LNCaP clone FGC (cell line): Measurements from ENCODE around the gene HEG1.
"Not testable (repeated sequence)": the region's sequence is repeated elsewhere in the genome, so short reads cannot be mapped to it uniquely, and the experiment has no call there.

ENCODE experiments used
- DNase-seq: peaks from one replicate; pipeline ENCODE4 v3.0.0-alpha.2; 2011; ENCODE audit warnings: low read depth
- H3K4me3 ChIP-seq: 2 replicates; pipeline ENCODE4 v1.5.1; 2011; ENCODE audit warnings: mild to moderate bottlenecking, low read depth, low read length, control low read depth
- TF ChIP-seq, protein P1 (sequence below): IDR thresholded peaks from 2 replicates; pipeline ENCODE4 v1.5.1; 2012; ENCODE audit warnings: mild to moderate bottlenecking; ENCODE audit not compliant: control insufficient read depth, insufficient read depth; ENCODE audit errors: extremely low read depth

HEG1 gene

DNA sequence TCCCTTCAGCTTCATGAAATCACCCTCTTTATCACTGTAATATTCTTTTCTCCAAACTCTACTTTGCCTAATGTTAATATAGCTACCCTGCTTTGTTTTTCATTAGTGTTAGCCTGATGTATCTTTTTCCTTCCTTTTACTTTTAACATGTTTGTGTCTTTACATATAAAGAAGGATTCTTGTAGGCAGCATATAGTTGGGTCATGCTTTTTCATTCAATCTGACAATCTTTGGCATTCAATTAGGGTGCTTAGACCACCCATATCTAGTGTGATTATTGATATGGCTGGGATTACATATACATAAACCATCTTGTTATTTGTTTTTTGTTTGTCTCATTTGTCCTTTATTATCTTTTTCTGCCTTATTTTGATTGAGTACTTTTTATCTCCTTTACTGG, 34.9 kb upstream of the HEG1 start:
- DNase-seq: no peak
- no peak overlapping the region for H3K4me3 ChIP-seq
- TF ChIP-seq, protein P1, sequence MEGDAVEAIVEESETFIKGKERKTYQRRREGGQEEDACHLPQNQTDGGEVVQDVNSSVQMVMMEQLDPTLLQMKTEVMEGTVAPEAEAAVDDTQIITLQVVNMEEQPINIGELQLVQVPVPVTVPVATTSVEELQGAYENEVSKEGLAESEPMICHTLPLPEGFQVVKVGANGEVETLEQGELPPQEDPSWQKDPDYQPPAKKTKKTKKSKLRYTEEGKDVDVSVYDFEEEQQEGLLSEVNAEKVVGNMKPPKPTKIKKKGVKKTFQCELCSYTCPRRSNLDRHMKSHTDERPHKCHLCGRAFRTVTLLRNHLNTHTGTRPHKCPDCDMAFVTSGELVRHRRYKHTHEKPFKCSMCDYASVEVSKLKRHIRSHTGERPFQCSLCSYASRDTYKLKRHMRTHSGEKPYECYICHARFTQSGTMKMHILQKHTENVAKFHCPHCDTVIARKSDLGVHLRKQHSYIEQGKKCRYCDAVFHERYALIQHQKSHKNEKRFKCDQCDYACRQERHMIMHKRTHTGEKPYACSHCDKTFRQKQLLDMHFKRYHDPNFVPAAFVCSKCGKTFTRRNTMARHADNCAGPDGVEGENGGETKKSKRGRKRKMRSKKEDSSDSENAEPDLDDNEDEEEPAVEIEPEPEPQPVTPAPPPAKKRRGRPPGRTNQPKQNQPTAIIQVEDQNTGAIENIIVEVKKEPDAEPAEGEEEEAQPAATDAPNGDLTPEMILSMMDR: no peak

DNA sequence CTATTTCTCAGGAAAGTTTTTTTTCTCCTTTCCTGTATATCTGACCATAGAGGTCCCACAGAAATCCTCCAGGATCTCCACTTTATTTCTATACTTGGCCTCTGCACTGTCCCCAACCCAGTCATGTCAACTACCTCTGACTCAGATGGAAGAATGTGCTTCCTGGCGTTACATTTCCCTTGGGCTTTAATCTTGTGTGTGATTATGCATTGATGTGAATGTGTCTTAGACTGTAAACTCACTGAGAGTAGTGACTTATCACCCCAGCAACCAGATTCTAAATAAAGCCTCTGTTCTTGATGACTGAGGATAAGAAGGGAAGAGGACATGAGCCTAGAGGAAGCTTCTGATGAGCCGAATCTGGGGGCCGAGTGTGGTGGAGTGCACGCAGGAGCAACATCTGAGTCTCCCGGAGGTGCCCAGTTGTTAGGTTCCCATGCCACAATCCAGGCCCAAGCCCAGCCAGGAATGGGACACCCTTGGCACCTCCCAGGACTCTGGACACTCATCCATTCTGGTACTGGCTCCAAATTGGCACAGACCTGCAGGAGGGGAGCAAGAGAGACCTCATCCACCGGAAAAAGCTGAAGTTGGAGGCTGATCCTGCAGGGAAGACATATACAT, 32.1 kb upstream of the HEG1 start:
- DNase-seq: no peak
- no peak overlapping the region for H3K4me3 ChIP-seq
- TF ChIP-seq, protein P1: no peak

DNA sequence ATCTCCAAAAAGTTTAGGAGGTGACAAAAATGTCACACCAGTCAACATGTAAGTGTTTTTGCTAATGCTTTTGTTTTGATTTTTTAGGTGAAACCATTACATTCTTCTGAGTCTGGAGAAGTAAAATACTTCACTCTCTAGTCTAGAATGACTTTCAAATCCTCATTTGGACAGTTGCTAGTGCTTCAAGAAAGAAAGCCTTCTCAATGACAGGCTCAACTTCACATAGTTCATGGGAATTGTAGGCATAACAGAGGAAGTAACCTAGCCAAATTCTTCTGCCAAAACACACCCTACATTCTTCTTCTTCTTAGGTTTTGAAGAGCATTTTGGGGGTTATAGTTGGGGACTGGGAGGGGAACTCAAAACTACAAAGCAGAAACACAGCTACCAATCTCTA, 29.4 kb upstream of the HEG1 start:
- DNase-seq: no peak
- H3K4me3 ChIP-seq: no peak overlapping the region
- TF ChIP-seq, protein P1: no peak

DNA sequence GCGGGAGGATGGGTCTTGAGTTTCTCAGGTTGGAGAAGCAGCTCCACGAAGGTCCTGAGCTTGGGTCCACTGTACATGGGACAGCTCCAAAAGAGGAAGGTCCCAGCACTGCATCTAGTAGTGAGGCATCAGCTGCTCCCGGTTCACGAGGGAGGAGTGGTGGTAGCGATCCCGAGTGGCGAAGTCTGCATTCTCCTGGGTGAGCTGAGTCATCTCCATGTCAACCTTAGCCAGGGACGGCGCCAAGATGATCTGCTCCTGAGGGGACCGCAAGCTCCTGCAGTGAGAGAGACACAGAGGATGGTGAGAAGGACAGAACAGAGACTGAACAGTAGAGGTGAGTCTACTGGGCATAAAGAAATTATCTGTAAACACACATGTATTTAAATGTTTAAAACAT, 28.0 kb upstream of the HEG1 start:
- H3K4me3 ChIP-seq: no peak overlapping the region
- DNase-seq: no peak
- TF ChIP-seq, protein P1: no peak

DNA sequence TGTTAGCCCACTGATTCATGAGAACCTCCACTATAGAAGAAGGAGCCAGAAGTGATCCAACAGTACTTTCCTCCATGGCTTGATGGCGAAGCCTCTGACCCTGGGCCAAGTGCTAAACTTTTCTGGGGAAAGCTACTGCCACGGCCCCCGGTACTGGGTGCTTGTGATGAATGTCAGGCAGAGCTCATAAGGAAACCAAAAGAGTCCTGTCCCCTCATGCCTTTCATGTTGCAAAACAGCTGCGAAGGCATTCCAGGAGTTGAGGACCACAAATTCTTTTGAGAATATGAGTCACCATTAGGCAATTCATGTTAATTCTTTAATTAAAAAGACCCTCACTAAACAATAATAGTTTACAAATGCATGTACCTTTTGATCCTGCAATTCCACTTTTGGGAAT, 26.5 kb upstream of the HEG1 start:
- not testable (repeated sequence) for H3K4me3 ChIP-seq

DNA sequence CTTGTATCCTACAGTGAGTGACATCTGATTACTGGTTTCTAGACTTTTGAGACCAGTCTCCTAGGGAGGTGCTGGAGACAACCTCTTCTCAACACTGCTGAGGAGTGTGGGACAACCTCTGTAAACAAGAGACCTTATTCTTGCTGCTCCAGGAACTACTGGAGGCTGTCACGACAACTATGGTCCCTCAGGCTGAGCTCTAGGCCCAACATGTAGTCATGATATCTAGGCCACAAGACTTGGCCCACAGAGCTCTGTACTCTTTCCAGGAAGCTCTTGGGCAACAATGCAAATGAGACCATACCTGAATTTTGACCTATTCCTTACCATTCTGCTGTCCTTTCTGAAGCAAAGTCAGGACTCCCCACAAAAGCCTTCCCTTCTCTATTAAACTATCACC, 24.3 kb upstream of the HEG1 start:
- no peak overlapping the region for H3K4me3 ChIP-seq
- no peak for DNase-seq
- TF ChIP-seq, protein P1: no peak

More for the DNA sequence above, 26.5 kb upstream of the HEG1 start:
- not testable (repeated sequence) for DNase-seq

DNA sequence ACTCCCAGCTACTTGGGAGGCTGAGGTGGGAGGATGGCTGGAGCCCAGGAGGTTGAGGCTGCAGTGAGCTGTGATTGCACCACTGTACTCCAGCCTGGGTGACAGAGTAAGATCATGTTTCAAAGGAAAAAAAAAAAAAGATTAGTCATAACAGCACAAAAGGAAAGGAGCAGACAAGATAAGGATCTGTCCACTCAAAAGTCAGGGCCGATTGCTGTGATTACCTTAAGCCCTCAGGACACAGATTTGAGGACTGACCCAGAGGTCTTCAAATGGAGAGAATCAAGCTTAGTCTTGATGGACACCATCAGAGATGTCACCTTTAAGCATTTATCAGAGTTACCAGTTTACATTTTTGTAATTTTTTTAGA, 23.9 kb upstream of the HEG1 start:
- TF ChIP-seq, protein P1: no peak
- DNase-seq: no peak
- H3K4me3 ChIP-seq: no peak overlapping the region
